ENCODE measurements around the gene CIDEA. TPM values are rescaled to one million over a fixed set of nuclear protein-coding genes. Genes with fewer than 3 reads are reported as not detected.
"Not testable (repeated sequence)": the region's sequence is repeated elsewhere in the genome, so short reads cannot be mapped to it uniquely, and the experiment has no call there.

Gene CIDEA
- total RNA-seq, 2 donors from 2014 or later: not detected

GRCh38 chr18:12228308-12228707 lies 25.9 kb upstream of the CIDEA start:
- H3K4me1 ChIP-seq (ENCODE audit: control insufficient read depth in 1 of 2, low read depth in 2 of 2); H3K36me3 ChIP-seq; DNase-seq (ENCODE audit: low spot score); H3K27me3 ChIP-seq (replicated peaks; ENCODE audit: insufficient read depth); H3K4me3 ChIP-seq; ATAC-seq (ENCODE audit: insufficient number of reproducible peaks, low FRiP score, low read depth); H3K9me3 ChIP-seq; H3K27ac ChIP-seq: not testable (repeated sequence)

- H3K9me3 ChIP-seq: not testable (repeated sequence)
Measured at GRCh38 chr18:12230561-12230960, 23.6 kb upstream of the CIDEA start.

GRCh38 chr18:12231040-12231882 lies 22.9 kb upstream of the CIDEA start:
- Histone ChIP-seq H3K4me1 (ENCODE audit: control insufficient read depth in 1 of 2, low read depth in 2 of 2) (no peaks in the 10 kb centered on the region), H3K4me3 (no peak overlapping the region), H3K36me3 (no peaks in the 10 kb centered on the region), H3K9me3 (no peaks in the 10 kb centered on the region), H3K27ac (no peak overlapping the region), H3K27me3 (replicated peaks; ENCODE audit: insufficient read depth) (no peaks in the 10 kb centered on the region)
- TF ChIP-seq CTCF (IDR thresholded peaks at IDR 0.05): no peak
- DNase-seq (ENCODE audit: low spot score): no peak
- no peak for ATAC-seq (ENCODE audit: insufficient number of reproducible peaks, low FRiP score, low read depth)

More at GRCh38 chr18:12230561-12230960, 23.6 kb upstream of the CIDEA start:
- H3K36me3 ChIP-seq; H3K27ac ChIP-seq; DNase-seq (ENCODE audit: low spot score); ATAC-seq (ENCODE audit: insufficient number of reproducible peaks, low FRiP score, low read depth); H3K4me1 ChIP-seq (ENCODE audit: control insufficient read depth in 1 of 2, low read depth in 2 of 2); H3K4me3 ChIP-seq; H3K27me3 ChIP-seq (replicated peaks; ENCODE audit: insufficient read depth): not testable (repeated sequence)

GRCh38 chr18:12231986-12232385 lies 22.2 kb upstream of the CIDEA start:
- no peak overlapping the region for H3K4me3 ChIP-seq
- ATAC-seq (ENCODE audit: insufficient number of reproducible peaks, low FRiP score, low read depth) (no peak), DNase-seq (ENCODE audit: low spot score) (no peak)
- TF ChIP-seq CTCF (IDR thresholded peaks at IDR 0.05): no peak
- no peak overlapping the region for H3K27ac ChIP-seq
- no peaks in the 10 kb centered on the region for H3K27me3 ChIP-seq (replicated peaks; ENCODE audit: insufficient read depth)
- H3K36me3 ChIP-seq: no peaks in the 10 kb centered on the region
- no peaks in the 10 kb centered on the region for H3K9me3 ChIP-seq
- peaks cover 0 to 2% of the 10 kb centered on the region in 2 donors for H3K4me1 ChIP-seq (ENCODE audit: control insufficient read depth in 1 of 2, low read depth in 2 of 2)

GRCh38 chr18:12233378-12233777 lies 20.8 kb upstream of the CIDEA start:
- no peak for DNase-seq (ENCODE audit: low spot score)
- Histone ChIP-seq H3K27ac (no peak overlapping the region), H3K4me3 (no peak overlapping the region), H3K4me1 (ENCODE audit: control insufficient read depth in 1 of 2, low read depth in 2 of 2) (peaks cover 0 to 13% of the 10 kb centered on the region in 2 donors), H3K27me3 (replicated peaks; ENCODE audit: insufficient read depth) (no peaks in the 10 kb centered on the region), H3K9me3 (no peaks in the 10 kb centered on the region), H3K36me3 (no peaks in the 10 kb centered on the region)
- no peak for ATAC-seq (ENCODE audit: insufficient number of reproducible peaks, low FRiP score, low read depth)
- no peak for TF ChIP-seq CTCF (IDR thresholded peaks at IDR 0.05)

- Histone ChIP-seq H3K9me3 (no peaks in the 10 kb centered on the region), H3K4me1 (ENCODE audit: control insufficient read depth in 1 of 2, low read depth in 2 of 2) (peaks cover 0 to 25% of the 10 kb centered on the region in 2 donors), H3K27me3 (replicated peaks; ENCODE audit: insufficient read depth) (no peaks in the 10 kb centered on the region), H3K36me3 (no peaks in the 10 kb centered on the region), H3K27ac (no peak overlapping the region), H3K4me3 (no peak overlapping the region)
- TF ChIP-seq CTCF (IDR thresholded peaks at IDR 0.05): no peak
- no peak for DNase-seq (ENCODE audit: low spot score)
- ATAC-seq (ENCODE audit: insufficient number of reproducible peaks, low FRiP score, low read depth): no peak
Measured at GRCh38 chr18:12234451-12235190, 19.5 kb upstream of the CIDEA start.

Measured in thoracic aorta (tissue), 2 donors.